CD14-positive monocyte (primary cell): ENCODE data around the gene LIMCH1. TPM values are rescaled to one million over a fixed set of nuclear protein-coding genes. Genes with fewer than 3 reads are reported as not detected.

Source experiments
- DNase-seq, 3 donors: peaks; one replicate each; pipeline ENCODE4 v3.0.0-alpha.2; 2011 to 2022
- H2AFZ ChIP-seq: 2 replicates; pipeline ENCODE4 v1.6.0; 2012; ENCODE audit warnings: mild to moderate bottlenecking, low read depth, low read length, inconsistent platforms; ENCODE audit not compliant: insufficient read depth, poor library complexity, severe bottlenecking
- H3K27ac ChIP-seq, 2 donors: 1 replicate in 1 of 2; 2 replicates in 1 of 2; pipeline ENCODE4 v1.5.1; 2012 to 2013; ENCODE audit warnings: low read length in 2 of 2, control low read depth in 1 of 2, inconsistent platforms in 1 of 2, low read depth in 1 of 2, mild to moderate bottlenecking in 1 of 2
- H3K27me3 ChIP-seq, 2 donors: one replicate each; pipeline versions ENCODE4 v1.6.0 to v1.6.1; 2011 to 2013; ENCODE audit warnings: low read length in 2 of 2; ENCODE audit not compliant: control insufficient read depth in 2 of 2, insufficient read depth in 2 of 2
- H3K36me3 ChIP-seq, 2 donors: replicated peaks in 1 of 2; 1 replicate in 1 of 2; 2 replicates in 1 of 2; pipeline versions ENCODE4 v1.5.1 to v1.6.1; 2012 to 2013; ENCODE audit warnings: low read length in 2 of 2, control low read depth in 1 of 2, inconsistent platforms in 1 of 2, mild to moderate bottlenecking in 1 of 2; ENCODE audit not compliant: insufficient read depth in 2 of 2, control insufficient read depth in 1 of 2
- H3K4me1 ChIP-seq, 2 donors: 1 replicate in 1 of 2; 2 replicates in 1 of 2; pipeline versions ENCODE4 v1.5.1 to v1.6.1; 2012 to 2013; ENCODE audit warnings: low read length in 2 of 2, control low read depth in 1 of 2, inconsistent platforms in 1 of 2, mild to moderate bottlenecking in 1 of 2, moderate library complexity in 1 of 2; ENCODE audit not compliant: insufficient read depth in 2 of 2, control insufficient read depth in 1 of 2
- H3K4me2 ChIP-seq: replicated peaks from 2 replicates; pipeline ENCODE3; 2012; ENCODE audit warnings: low read length, moderate library complexity, mild to moderate bottlenecking; ENCODE audit not compliant: poor library complexity, severe bottlenecking; ENCODE audit errors: extremely low read depth
- H3K4me3 ChIP-seq, 3 experiments: fragments of 200-600 bp in 1 of 3; sonication (generic) in 1 of 3; replicated peaks in 1 of 3; 1 replicate in 2 of 3; 2 replicates in 1 of 3; pipeline ENCODE4 v1.5.1; 2011 to 2013; ENCODE audit warnings: low read length in 3 of 3, mild to moderate bottlenecking in 3 of 3, control low read depth in 2 of 3, low read depth in 2 of 3, inconsistent platforms in 1 of 3, moderate library complexity in 1 of 3
- H3K79me2 ChIP-seq: 2 replicates; pipeline ENCODE4 v1.6.0; 2012; ENCODE audit warnings: mild to moderate bottlenecking, control low read depth, inconsistent platforms, low read length, moderate library complexity; ENCODE audit not compliant: insufficient read depth
- H3K9ac ChIP-seq: 2 replicates; pipeline ENCODE4 v1.6.0; 2017; ENCODE audit warnings: low read length, mild to moderate bottlenecking; ENCODE audit not compliant: insufficient read depth, poor library complexity, severe bottlenecking
- H3K9me3 ChIP-seq, 2 donors: replicated peaks in 1 of 2; 1 replicate in 1 of 2; 2 replicates in 1 of 2; pipeline versions ENCODE4 v1.5.1 to v1.6.1; 2012 to 2013; ENCODE audit warnings: low read length in 2 of 2, control low read depth in 1 of 2; ENCODE audit not compliant: control insufficient read depth in 1 of 2, insufficient read depth in 1 of 2
- H4K20me1 ChIP-seq: 2 replicates; pipeline ENCODE4 v1.6.0; 2012; ENCODE audit warnings: mild to moderate bottlenecking, low read length, control low read depth, moderate library complexity; ENCODE audit not compliant: insufficient read depth
- H3K27ac Mint-ChIP-seq, 7 donors: one replicate each; pipeline ENCODE4 v1.8.0; 2020; ENCODE audit warnings: mild to moderate bottlenecking in 7 of 7, mixed read lengths in 7 of 7, moderate library complexity in 6 of 7, inconsistent platforms in 2 of 7
- H3K27me3 Mint-ChIP-seq, 3 donors: one replicate each; pipeline ENCODE4 v1.8.0; 2021 to 2022; ENCODE audit warnings: low read depth in 3 of 3, mild to moderate bottlenecking in 3 of 3, mixed read lengths in 3 of 3, moderate library complexity in 3 of 3, inconsistent platforms in 1 of 3
- H3K36me3 Mint-ChIP-seq, 2 donors: one replicate each; pipeline ENCODE4 v1.8.0; 2020; ENCODE audit warnings: mixed read lengths in 2 of 2, inconsistent platforms in 1 of 2, mild to moderate bottlenecking in 1 of 2
- H3K4me1 Mint-ChIP-seq: one replicate; pipeline ENCODE4 v1.8.0; 2020; ENCODE audit warnings: mild to moderate bottlenecking, mixed read lengths
- H3K4me3 Mint-ChIP-seq, 2 donors: one replicate each; pipeline ENCODE4 v1.8.0; 2020; ENCODE audit warnings: mild to moderate bottlenecking in 2 of 2, mixed read lengths in 2 of 2, moderate library complexity in 1 of 2
- H3K9me3 Mint-ChIP-seq, 7 donors: one replicate each; pipeline ENCODE4 v1.8.0; 2020 to 2022; ENCODE audit warnings: mixed read lengths in 7 of 7, mild to moderate bottlenecking in 6 of 7, moderate library complexity in 6 of 7, inconsistent platforms in 2 of 7
- CTCF ChIP-seq: fragments of 200-600 bp; IDR thresholded peaks from one replicate; pipeline ENCODE4 v1.8.0; 2022; ENCODE audit warnings: antibody characterized with exemption, mild to moderate bottlenecking
- WGBS: methylation state at CpG from one replicate; pipeline ENCODE4 v1.1.5; 2013; ENCODE audit warnings: missing lambda C conversion rate; ENCODE audit not compliant: insufficient coverage; 5-methylcytosine and 5-hydroxymethylcytosine counted together
- intact Hi-C, 2 donors: fragments of 100-400 bp; cut with micrococcal nuclease; formaldehyde crosslinking; loops; one replicate each; pipeline versions ENCODE4 v1.15.0 to v1.15.1; 2023
- polyA plus RNA-seq, 3 donors: library from polyadenylated mRNA; depleted of rRNA in 1 of 3; unstranded in 2 of 3; stranded (reverse) in 1 of 3; fragments of 300-500 nt in 2 of 3; fragments of >200 nt in 1 of 3; fragmentation: Illumina TruSeq in 2 of 3; gene quantifications; 1 replicate in 2 of 3; 2 replicates in 1 of 3; pipeline ENCODE4 v1.2.3, GENCODE V29; 2012 to 2021

LIMCH1 gene
- polyA plus RNA-seq, 3 donors = 0.25 to 0.64 (median 0.32) TPM

- Mint-ChIP-seq H3K36me3 (no peaks in the 10 kb centered on the region), H3K27ac (no peak overlapping the region), H3K4me3 (no peak overlapping the region), H3K9me3 (no peaks in the 10 kb centered on the region), H3K27me3 (peaks cover 2 to 3% (median 3%) of the 10 kb centered on the region in 3 donors), H3K4me1 (no peaks in the 10 kb centered on the region)
- Histone ChIP-seq H3K27ac (no peak overlapping the region), H3K4me3 (no peak overlapping the region), H3K4me2 (no peak overlapping the region), H3K36me3 (no peaks in the 10 kb centered on the region), H2AFZ (no peak overlapping the region), H3K9me3 (no peaks in the 10 kb centered on the region), H3K9ac (no peak overlapping the region), H3K4me1 (no peaks in the 10 kb centered on the region), H4K20me1 (no peaks in the 10 kb centered on the region), H3K79me2 (no peaks in the 10 kb centered on the region), H3K27me3 (no peaks in the 10 kb centered on the region)
- no peak for DNase-seq
- no peak for TF ChIP-seq CTCF
- intact Hi-C loops = no loop called here
Measured at GRCh38 chr4:41670982-41671381, 133.0 kb downstream of the LIMCH1 start.

- H3K4me3 Mint-ChIP-seq = no peak overlapping the region
- H3K4me1 Mint-ChIP-seq = no peaks in the 10 kb centered on the region
- no peaks in the 10 kb centered on the region for H3K4me1 ChIP-seq
- H3K4me2 ChIP-seq = no peak overlapping the region
- H3K9me3 Mint-ChIP-seq = no peaks in the 10 kb centered on the region
- no peak overlapping the region for H3K27ac ChIP-seq
- no peaks in the 10 kb centered on the region for H3K36me3 ChIP-seq
- peaks cover 0 to 4% of the 10 kb centered on the region in 2 donors for H3K27me3 ChIP-seq
- H3K27ac Mint-ChIP-seq = no peak overlapping the region
- H3K27me3 Mint-ChIP-seq = peaks cover 3% of the 10 kb centered on the region in 3 donors
- no peak for DNase-seq
- TF ChIP-seq CTCF = no peak
- no peak overlapping the region for H3K9ac ChIP-seq
- H4K20me1 ChIP-seq = no peaks in the 10 kb centered on the region
- intact Hi-C loops = no loop called here
- H3K4me3 ChIP-seq = no peak overlapping the region
- H2AFZ ChIP-seq = no peak overlapping the region
- 82% methylated on average over 3 of the region's 7 CpGs for WGBS
- no peaks in the 10 kb centered on the region for H3K36me3 Mint-ChIP-seq
- no peaks in the 10 kb centered on the region for H3K9me3 ChIP-seq
- H3K79me2 ChIP-seq = no peaks in the 10 kb centered on the region
Measured at GRCh38 chr4:41678086-41678816, 140.3 kb downstream of the LIMCH1 start.
